Parathyroid adenoma (tissue), 2 donors: Measurements from ENCODE around the gene RIN3.
A peak's percentile ranks its signal among the peaks of the same experiment; 100 is the strongest.

Source experiments
- H2AFZ ChIP-seq: fragments of 300-600 bp; sonication (generic); one replicate; pipeline ENCODE4 v1.7.0; 2017; ENCODE audit warnings: antibody characterized with exemption, mild to moderate bottlenecking
- H3K27ac ChIP-seq: fragments of 300-600 bp; sonication (generic); one replicate; pipeline ENCODE4 v1.7.0; 2017
- H3K27me3 ChIP-seq: fragments of 300-600 bp; sonication (generic); one replicate; pipeline ENCODE4 v1.7.0; 2017; ENCODE audit warnings: low read length; ENCODE audit not compliant: control insufficient read depth, insufficient read depth
- H3K36me3 ChIP-seq: fragments of 300-600 bp; sonication (generic); one replicate; pipeline ENCODE4 v1.7.0; 2017; ENCODE audit warnings: low read length; ENCODE audit not compliant: control insufficient read depth, insufficient read depth
- H3K4me1 ChIP-seq: fragments of 300-600 bp; sonication (generic); one replicate; pipeline ENCODE4 v1.7.0; 2017; ENCODE audit warnings: control low read depth
- H3K4me2 ChIP-seq: fragments of 300-600 bp; sonication (generic); one replicate; pipeline ENCODE4 v1.7.0; 2017; ENCODE audit warnings: low read length
- H3K4me3 ChIP-seq: fragments of 300-600 bp; sonication (generic); one replicate; pipeline ENCODE4 v1.7.0; 2017; ENCODE audit warnings: low read depth, low read length
- H3K79me2 ChIP-seq: fragments of 300-600 bp; sonication (generic); one replicate; pipeline ENCODE4 v1.7.0; 2017; ENCODE audit warnings: control low read depth
- H3K9ac ChIP-seq: fragments of 300-600 bp; sonication (generic); one replicate; pipeline ENCODE4 v1.7.0; 2017; ENCODE audit warnings: mild to moderate bottlenecking
- H3K9me3 ChIP-seq: fragments of 300-600 bp; sonication (generic); one replicate; pipeline ENCODE4 v1.7.0; 2017; ENCODE audit warnings: low read length; ENCODE audit not compliant: control insufficient read depth
- TF ChIP-seq, protein P1 (sequence below): fragments of 300-600 bp; sonication (generic); IDR thresholded peaks from one replicate; pipeline ENCODE4 v1.7.0; 2017; ENCODE audit warnings: antibody characterized with exemption, mild to moderate bottlenecking
- donor health status: primary hyperparathyroidism.

The RIN3 gene

GRCh38 chr14:92690171-92691011 is 176.8 kb downstream of the RIN3 start:
- Histone ChIP-seq H2AFZ (no peak overlapping the region), H3K4me3 (no peak overlapping the region), H3K4me2 (no peak overlapping the region), H3K27me3 (no peaks in the 10 kb centered on the region), H3K9ac (no peak overlapping the region), H3K4me1 (peaks cover 16% of the 10 kb centered on the region), H3K27ac (no peak overlapping the region), H3K79me2 (no peaks in the 10 kb centered on the region), H3K9me3 (no peaks in the 10 kb centered on the region), H3K36me3 (no peaks in the 10 kb centered on the region)
- TF ChIP-seq, protein P1, sequence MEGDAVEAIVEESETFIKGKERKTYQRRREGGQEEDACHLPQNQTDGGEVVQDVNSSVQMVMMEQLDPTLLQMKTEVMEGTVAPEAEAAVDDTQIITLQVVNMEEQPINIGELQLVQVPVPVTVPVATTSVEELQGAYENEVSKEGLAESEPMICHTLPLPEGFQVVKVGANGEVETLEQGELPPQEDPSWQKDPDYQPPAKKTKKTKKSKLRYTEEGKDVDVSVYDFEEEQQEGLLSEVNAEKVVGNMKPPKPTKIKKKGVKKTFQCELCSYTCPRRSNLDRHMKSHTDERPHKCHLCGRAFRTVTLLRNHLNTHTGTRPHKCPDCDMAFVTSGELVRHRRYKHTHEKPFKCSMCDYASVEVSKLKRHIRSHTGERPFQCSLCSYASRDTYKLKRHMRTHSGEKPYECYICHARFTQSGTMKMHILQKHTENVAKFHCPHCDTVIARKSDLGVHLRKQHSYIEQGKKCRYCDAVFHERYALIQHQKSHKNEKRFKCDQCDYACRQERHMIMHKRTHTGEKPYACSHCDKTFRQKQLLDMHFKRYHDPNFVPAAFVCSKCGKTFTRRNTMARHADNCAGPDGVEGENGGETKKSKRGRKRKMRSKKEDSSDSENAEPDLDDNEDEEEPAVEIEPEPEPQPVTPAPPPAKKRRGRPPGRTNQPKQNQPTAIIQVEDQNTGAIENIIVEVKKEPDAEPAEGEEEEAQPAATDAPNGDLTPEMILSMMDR = peak; percentile 67

GRCh38 chr14:92692822-92693226 is 179.2 kb downstream of the RIN3 start:
- TF ChIP-seq, protein P1 = no peak
- no peaks in the 10 kb centered on the region for H3K27me3 ChIP-seq
- peak overlapping the region; percentile 39 for H3K27ac ChIP-seq

DNA sequence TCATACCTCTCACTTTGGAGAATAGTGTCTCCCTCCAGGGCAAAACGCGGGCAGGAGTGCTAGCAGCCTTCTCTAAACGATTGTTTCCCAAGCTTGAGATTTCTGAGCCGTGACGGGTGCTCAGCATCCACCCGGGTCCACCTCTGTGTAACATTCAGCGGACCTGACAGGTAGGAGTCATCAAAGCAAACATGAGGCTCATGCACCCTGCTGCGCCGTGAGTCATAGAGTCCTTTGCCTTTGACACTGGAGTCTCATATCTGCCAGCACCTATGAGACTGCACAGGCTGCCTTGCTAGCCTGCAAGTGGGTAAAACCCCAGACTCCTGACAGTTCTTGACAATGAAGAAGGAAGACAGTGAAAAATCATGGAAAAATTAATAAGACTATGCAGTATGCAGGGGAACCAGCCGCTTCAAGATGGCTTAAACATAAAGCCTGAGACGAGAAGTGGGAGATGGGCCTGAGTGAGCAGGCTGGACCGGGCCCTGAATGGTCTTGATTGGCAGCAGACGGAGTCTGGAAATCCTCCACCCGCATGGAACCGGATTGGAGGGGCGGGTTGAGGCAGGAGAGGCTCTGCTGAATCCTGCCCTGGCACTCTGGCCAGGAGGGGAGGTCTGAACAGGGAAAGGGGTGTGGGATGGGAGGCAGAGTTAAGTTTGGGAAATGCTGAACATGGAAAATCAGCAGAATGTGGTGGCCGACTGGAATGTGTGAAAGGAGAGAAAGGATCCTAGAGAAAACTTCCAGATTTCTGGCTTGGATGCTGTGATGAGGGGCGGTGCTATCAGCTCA is 180.6 kb downstream of the RIN3 start:
- no peaks in the 10 kb centered on the region for H3K27me3 ChIP-seq
- no peak overlapping the region for H3K4me3 ChIP-seq
- H2AFZ ChIP-seq = no peak overlapping the region
- TF ChIP-seq, protein P1 = no peak
- no peaks in the 10 kb centered on the region for H3K9me3 ChIP-seq
- H3K9ac ChIP-seq = no peak overlapping the region
- H3K4me1 ChIP-seq = peaks cover 16% of the 10 kb centered on the region
- no peak overlapping the region for H3K4me2 ChIP-seq
- H3K36me3 ChIP-seq = no peaks in the 10 kb centered on the region
- H3K27ac ChIP-seq = no peak overlapping the region
- no peaks in the 10 kb centered on the region for H3K79me2 ChIP-seq

More at GRCh38 chr14:92692822-92693226, 179.2 kb downstream of the RIN3 start:
- Histone ChIP-seq H3K4me2 (peak overlapping the region; percentile 23), H3K4me3 (no peak overlapping the region), H2AFZ (no peak overlapping the region), H3K4me1 (peaks cover 16% of the 10 kb centered on the region), H3K79me2 (no peaks in the 10 kb centered on the region), H3K36me3 (no peaks in the 10 kb centered on the region), H3K9ac (no peak overlapping the region), H3K9me3 (no peaks in the 10 kb centered on the region)

DNA sequence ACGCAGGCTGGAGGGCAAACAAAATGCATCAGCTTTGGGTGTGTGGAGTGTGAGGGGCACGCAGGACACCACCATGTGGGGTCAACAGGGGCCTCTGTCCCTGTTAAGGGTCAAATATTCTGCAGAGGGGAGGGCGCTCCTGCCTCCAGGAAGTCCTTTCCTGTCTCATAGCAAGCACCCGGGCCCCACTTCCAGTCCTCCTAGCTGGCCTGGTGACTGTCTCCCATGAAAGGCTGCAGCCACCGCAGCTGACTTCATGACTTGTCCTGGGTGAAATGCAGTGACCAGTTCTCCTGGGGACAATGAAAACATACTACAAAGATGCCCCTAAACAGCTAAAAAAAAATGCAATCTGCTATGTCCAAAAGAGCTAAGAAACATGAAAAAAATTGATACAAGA is 181.2 kb downstream of the RIN3 start:
- H3K4me3 ChIP-seq = no peak overlapping the region
- no peak overlapping the region for H3K9ac ChIP-seq
- no peaks in the 10 kb centered on the region for H3K79me2 ChIP-seq
- no peaks in the 10 kb centered on the region for H3K36me3 ChIP-seq
- no peak overlapping the region for H2AFZ ChIP-seq
- H3K9me3 ChIP-seq = no peaks in the 10 kb centered on the region
- H3K27ac ChIP-seq = no peak overlapping the region
- H3K27me3 ChIP-seq = no peaks in the 10 kb centered on the region
- TF ChIP-seq, protein P1 = no peak
- H3K4me1 ChIP-seq = peaks cover 16% of the 10 kb centered on the region
- no peak overlapping the region for H3K4me2 ChIP-seq
